Stimulated activated CD8-positive, alpha-beta memory T cell treated with anti-CD3 and anti-CD28 coated beads, Interleukin-12 subunit alpha, Interleukin-12 subunit beta, amount 100 ng/mL, for 1 hour (primary cell): Measurements from ENCODE around the gene DOCK1.
"Not testable (repeated sequence)": the region's sequence is repeated elsewhere in the genome, so short reads cannot be mapped to it uniquely, and the experiment has no call there.

Experiments
- DNase-seq: peaks from one replicate; pipeline ENCODE4 v3.0.0-alpha.2; 2020; ENCODE audit warnings: low read depth

DOCK1 gene

DNA sequence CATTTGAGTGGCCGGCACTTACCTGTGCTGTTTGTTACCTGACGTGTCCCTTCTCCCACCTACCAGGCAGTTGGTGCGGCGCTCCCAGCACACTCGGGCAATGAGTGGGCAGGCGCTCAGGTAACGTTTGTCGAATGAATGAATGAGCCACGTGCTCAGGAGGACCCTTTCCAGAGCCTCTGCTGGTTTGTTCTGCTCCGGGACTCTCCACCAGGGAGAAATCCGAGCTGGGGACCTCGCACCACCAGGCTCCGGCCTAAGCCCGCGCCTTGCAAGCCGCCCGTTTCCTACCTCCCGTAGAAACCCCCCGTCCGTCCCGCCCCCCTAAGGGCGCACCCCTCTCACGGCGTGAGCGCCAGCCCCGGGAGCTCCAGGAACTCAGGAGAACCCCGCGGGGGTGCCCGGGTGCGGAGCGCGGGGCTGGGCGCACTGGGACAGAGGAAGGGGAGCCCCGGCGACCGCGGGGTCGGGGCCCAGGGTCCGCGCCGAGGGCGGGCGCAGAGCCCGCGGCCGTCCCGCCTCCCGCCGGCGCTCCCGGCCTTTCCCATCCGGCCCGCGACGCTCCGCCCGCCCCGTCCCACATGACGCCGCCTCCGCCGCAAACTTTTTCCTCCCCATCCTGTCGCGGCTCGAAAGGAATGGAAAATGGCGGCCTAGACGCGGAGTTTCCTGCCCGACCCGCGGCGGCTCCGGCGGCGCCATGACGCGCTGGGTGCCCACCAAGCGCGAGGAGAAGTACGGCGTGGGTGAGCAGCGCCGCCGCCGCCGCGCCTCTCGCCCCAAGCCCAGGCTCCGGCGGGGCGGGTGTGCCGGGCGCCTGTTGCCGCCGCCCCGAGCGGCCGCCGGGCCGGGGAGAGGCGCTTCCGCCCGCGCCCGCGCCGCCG lies at the start of gene DOCK1:
Gene DOCK1 (plus strand): TSS at position 611 of the 884 bp plus-strand sequence. CDS start 90 bp downstream, at position 701.
- no peak for DNase-seq

DNA sequence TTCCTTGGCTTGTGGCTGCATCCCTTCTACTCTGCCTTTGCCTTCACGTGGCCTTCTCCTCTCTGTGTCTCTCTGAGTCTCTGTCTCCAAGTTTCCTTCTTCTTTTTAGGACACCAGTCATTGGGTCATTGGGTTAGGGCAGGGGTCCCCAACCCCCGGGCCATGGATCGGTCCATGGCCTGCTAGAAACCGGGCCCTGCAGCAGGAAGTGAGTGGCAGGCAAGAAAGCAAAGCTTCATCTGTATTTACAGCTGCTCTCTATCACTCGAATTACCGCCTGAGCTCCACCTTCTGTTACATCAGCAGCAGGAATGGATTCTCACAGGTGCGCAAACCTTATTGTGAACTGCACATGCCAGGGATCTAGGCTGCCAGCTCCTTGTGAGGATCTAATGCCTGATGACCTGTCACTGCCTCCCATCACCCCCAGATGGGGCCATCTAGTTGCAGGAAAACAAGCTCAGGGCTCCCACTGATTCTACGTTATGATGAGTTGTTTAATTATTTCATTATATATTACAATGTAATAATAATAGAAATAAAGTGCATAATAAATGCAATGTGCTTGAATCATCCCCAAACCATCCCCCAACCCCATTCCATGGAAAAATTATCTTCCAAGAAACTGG lies 47.9 kb upstream of the DOCK1 start:
- DNase-seq = no peak

DNA sequence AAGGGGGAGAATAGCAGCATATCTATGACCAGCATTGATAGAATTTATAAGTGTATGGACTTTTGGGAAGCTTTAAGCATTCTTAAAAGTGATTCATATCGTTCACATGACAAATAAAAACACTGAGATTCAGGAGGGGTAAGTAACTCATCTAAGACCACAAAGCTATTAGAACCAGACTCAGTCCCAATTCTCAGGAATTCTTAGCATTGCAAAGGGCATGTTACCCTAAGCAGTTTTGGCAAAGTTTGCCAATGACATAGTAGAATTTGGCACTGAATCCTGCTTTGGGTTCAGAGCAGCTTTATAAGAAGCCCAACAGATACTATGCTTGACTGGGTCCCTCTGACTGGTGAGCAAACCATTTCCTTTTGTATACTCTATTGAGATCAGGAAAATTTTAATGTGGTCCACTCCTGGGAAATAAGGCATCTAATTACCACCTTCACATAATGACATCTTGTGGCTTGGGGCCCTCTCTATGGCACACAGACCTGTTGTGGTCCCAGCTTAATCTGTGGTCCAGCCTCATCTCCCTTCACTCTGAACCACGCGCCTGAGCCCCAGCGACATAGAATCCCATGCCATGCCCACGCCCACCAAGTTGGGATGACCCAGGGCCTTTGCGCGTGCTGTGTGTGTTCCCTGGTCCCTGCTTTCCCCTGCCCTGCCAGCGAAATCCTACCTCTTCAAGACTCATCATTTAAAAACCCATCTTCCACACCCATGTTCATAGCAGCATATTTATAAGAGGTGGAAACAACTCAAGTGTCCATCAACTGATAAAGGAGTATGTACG lies 37.5 kb upstream of the DOCK1 start:
- DNase-seq = no peak

DNA sequence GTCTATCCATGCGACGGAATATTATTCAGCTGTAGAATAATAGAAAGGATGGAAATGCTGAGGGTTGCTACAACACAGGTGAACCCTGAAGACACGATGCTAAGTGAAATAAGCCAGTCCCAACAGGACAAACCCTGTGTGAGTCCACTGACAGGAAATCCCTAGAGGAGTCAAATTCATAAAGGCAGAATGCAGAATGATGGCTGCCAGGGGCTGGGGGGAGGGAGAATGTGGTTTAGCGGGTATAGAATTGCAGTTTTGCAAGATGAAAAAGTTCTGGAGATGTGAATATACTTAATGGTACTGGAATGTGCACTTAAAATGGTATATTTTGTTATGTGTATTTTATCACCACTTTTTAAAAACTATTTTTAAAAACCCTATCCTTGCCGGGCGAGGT lies 36.9 kb upstream of the DOCK1 start:
- no peak for DNase-seq

DNA sequence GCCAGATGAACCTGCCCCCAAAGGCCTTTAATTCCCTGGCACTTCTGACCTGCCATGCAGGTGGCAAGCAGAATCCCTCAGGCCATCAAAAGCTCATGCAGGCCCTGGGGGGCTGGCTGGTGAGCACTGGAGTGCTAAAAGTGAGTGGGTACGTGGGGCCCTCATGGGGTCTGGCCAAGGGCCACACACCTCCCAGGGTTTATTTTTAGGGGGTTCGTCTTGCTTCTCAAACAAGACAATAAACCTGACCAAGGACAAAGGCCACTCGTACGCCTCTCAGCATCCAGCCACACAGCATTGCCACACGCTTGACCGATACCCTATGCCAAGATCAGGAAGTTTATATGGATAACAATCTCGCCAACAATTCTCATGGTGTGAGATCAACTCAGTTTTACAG lies 33.1 kb upstream of the DOCK1 start:
- no peak for DNase-seq

DNA sequence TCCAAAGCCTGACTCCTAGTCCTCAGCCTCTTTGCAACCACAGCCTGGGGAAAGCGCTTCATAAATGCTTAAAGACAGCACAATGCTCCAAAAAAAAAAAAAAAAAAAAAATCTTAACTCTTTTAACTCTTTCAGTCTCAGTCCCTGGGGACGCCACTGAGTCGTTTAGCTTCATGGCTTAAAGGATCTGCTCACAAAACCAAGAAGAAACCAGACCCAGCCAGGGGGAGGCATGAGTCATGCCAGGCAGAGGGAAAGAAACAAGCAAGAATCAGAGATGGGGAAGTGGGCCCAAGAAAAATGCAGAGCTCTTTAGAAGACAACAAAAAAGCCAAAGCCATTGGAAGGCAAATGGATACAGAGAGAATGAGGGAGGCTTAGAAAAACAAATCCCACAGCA lies 32.5 kb upstream of the DOCK1 start:
- DNase-seq = no peak

DNA sequence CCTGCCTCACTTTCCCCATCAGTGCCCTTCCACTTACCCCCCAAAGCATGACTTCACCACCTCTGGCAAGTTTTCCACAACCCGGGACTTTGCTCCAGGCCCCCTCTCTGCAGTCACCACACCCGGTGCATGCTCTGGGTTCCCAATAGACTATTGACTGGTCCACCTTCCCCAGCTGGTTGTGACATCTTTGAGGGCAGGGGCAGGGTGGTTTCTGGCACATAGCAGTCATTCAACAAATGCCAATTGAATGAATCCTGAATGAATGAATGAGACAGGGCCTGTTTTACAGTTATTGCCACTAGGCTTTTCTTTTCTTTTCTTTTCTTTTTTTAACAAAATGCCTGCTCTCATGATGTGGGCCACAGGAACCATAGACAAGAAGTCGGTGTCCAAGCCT lies 28.8 kb upstream of the DOCK1 start:
- no peak for DNase-seq

DNA sequence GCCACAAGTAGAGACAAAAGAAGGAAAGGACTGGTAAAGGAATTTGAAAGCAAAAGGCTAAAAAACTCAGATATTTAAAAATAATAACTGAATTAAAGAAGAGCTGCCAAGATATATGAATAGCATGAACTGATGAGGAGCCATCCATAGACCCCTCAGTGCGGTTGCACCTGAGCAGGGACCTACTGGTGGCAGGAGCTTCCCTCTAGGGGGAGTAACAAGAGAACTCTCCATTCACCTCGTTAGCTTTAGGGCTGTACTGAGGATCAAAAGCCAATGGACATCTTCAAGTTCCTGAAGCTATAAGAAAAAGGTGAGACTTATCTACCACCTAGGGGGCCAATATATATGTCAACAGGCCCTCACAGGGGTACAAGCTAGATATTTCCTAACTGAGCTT lies 27.8 kb upstream of the DOCK1 start:
- DNase-seq = no peak

DNA sequence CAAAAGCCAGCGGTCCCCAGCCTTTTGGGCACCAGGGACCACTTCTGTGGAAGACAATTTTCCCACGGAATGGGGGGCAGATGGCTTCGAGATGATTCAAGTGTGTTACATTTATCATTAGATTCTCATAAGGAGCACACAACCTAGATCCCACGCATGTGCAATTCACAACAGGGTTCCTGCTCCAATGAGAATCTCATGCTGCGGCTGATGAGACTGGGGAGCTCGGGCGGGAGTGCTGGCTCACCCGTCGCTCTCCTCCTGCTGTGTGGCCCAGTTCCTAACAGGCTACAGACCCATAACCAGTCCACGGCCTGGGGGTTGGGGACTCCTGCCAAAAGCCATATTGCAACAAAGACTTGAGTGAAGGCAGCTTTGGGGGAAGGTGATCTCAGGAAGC lies 26.6 kb upstream of the DOCK1 start:
- no peak for DNase-seq

DNA sequence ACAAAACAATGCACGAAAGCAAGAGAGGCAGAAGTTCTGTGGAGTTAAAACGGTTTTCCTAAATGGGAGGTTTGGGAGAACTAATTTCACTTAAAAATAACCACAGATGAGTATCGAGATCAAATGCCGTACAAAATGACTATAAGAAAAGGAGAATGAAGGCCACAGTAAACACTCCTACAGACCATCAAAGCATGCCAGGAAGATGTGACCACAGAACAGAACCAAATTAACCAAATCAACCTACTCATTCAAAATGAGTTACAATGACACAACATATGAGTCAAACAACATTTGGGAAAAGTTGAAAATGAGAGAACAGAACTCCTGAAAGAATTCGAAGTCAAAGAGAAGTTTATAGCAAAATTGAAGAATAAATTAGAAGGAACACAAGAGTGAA lies 24.3 kb upstream of the DOCK1 start:
- no peak for DNase-seq

DNA sequence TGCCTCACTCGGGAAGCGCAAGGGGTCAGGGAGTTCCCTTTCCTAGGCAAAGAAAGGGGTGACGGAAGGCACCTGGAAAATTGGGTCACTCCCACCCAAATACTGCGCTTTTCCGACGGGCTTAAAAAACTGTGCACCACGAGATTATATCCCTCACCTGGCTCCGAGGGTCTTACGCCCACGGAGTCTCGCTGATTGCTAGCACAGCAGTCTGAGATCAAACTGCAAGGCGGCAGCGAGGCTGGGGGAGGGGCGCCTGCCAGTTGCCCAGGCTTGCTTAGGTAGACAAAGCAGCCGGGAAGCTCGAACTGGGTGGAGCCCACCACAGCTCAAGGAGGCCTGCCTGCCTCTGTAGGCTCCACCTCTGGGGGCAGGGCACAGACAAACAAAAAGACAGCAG lies 23.2 kb upstream of the DOCK1 start:
- DNase-seq = not testable (repeated sequence)

DNA sequence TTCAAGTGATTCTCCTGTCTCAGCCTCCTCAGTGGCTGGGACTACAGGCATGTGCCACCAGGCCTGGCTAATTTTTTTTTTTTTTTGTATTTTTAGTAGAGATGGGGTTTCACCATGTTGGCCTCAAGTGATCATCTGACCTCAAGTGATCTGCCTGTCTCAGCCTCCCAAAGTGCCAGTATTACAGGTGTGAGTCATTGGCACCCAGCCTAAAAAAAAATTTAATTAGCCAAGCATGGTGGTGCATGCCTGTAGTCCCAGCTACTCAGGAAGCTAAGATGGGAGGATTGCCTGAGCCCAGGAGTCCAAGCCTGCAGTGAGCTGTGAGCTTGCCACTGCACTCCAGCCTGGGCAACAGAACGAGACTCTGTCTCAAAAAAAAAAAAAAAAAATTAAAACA lies 16.8 kb upstream of the DOCK1 start:
- DNase-seq = not testable (repeated sequence)

DNA sequence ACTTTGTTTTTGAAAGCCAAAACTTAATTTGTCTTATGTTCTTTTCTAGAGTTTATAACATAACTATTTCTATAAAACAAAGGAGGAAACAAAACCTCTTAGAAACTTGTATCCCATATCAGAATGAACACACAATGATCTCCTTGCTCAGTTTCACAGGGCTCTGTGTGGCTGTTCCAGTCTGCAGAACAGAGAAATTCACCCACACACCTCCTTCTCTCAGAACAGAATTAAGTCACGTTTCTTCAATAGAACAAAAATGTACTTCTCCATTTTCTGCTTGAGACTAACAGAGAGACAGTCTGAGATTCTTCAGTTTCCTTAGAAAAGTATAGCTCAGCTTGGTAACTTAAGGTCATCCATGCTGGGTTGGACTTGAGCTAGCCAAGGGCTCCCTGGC lies 15.8 kb upstream of the DOCK1 start:
- DNase-seq = no peak

DNA sequence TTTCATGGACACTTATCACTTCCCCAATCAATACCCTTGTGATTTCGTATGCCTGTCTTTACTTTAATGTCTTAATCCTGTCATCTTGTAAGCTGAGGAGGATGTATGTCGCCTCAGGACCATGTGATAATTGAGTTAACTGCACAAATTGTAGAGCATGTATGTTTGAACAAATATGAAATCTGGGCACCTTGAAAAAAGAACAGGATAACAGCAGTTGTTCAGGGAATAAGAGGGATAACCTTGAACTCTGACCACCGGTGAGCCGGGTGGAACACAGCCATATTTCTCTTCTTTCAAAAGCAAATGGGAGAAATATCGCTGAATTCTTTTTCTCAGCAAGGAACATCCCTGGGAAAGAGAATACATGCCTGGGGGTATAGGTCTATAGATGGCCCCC lies 14.4 kb upstream of the DOCK1 start:
- DNase-seq = not testable (repeated sequence)

DNA sequence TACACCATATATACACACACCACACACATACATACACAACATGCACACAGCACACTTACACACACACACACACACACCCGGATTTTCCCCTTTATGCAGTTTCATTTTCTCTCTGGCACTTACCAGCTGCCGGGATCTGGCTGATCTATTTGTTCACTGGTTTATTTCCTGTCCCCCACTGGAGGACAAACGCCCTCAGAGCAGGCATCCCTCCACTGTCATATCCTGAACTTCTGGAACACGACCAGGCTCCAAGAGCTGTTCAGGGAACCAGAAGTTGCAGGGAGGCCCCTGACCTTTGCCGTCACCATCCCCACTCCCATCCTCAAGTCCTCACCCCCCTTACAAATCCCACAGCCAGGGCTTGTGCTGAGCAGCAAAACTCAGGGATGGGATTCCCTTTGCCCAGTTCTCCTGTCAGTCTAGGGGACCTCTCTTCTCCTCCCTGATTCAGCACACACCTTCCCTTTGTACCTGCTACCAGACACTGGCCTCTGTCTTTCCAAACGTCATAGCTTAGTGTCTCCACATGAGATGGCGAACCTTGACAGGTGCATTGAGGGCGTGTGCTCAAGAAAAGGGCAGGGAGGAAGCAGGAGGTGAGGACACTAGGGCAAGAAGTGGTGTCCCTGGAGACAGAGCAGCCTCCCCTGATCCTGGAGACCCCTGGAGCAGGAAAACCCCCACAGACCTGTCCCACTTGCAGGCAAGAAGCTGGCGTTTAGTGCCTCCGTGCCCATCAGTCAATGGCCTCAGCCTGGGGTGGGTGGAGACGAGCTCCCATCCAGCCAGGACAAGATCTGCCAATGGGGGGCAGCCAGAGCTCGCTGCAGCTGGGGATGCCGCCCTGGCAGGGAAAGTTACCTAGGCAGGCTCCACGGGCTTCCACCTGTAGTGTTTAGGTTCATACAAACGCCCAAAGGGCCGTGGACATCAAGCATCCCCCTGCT lies 12.7 kb upstream of the DOCK1 start:
- DNase-seq = no peak

DNA sequence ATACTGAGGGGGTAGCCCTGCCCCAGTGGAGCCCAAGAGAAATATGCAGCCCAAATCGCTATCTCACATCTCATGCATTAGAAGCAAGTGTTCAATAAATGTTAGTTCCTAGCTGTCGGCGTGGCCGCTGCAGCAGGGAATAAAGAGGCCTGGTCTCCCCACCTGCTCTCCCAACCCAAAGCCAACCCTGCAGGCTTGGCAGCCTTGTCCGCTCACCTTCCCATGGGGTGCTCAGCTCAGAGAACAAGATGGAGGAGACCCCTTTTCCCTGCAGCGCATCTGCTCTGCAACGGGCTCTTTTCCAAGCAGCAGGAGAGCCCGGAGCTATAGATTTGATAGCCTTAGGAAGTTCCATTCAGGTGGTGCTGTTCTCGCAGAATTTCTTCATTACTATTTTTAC lies 12.0 kb upstream of the DOCK1 start:
- DNase-seq = no peak

DNA sequence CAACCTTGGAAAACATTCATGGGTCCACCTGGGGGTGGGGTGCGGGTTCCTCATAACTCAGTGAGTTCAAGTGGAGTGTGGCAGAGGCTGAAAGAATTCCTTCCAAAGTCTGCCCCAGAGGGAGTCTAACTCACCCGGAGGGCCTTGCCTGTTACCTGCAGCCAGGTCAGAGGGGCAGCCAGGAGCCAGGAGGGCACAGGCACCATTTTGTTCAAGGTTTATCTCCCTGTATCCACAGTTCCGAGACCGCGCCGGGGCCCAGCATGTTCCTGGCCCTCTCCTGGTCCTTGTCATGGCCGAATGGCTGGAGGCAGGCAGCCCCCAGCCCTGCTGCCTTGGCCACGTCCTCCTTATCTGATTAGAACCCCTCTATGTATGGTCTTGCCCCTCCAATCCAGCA lies 11.4 kb upstream of the DOCK1 start:
- DNase-seq = no peak

DNA sequence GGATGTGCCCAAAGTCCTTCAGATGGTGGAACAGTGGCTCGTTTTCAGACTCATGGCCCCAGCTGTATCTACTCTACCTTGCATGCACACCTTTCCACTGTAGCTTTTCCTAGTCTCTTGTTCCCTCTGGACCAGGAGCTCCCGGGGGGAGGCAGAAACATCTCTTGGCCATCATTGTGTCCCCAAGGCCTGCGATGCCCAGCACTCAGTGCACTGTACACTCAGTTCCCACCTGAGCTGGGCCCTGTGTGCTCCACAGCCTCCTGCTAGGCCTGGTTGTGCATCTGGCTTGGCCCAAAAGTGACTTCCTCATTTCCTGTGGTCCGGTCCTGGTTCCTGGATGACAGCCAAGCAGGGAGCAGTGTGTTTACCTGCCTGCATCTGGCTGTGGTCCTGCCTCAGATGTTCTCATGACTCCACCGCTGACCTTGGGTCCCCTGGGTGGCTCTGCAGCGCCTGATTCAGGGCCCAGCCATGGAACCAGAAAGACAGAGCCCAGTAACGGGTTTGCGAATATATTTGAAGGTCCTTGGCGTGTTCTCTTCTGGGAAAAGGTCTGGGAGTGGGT lies 9.9 kb upstream of the DOCK1 start:
- DNase-seq = no peak

DNA sequence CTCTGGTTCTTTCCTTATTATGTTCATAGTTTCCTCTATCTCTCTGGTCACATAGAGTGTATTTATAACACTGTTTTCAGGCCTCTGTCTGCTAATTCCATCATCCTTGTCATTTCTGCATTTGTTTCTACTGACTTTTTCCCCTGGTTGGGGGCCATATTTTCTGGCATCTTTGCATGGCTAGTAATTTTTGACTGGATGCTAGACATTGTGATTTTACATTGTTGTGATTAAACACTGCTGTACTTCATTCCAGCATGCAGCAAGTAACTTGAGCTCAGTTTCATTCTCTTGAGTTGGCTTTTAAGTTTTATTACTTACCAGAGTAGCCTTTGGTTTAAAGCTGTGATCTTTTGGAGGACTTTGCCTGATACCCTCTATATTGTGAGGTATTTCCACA lies 6.8 kb upstream of the DOCK1 start:
- no peak for DNase-seq

DNA sequence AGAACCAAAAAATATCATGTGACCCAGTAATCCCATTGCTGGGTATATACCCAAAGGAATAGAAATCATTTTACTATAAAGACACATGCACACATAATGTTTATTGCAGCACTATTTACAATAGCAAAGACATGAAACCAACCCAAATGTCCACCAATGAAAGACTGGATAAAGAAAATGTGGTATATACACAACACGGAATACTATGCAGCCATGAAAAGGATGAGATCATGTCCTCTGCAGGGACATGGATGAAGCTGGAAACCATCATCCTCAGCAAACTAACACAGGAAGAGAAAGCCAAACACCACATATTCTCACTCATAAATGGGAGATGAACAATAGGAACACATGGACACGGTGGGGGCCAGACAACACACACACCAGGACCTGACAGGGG lies 5.7 kb upstream of the DOCK1 start:
- not testable (repeated sequence) for DNase-seq

DNA sequence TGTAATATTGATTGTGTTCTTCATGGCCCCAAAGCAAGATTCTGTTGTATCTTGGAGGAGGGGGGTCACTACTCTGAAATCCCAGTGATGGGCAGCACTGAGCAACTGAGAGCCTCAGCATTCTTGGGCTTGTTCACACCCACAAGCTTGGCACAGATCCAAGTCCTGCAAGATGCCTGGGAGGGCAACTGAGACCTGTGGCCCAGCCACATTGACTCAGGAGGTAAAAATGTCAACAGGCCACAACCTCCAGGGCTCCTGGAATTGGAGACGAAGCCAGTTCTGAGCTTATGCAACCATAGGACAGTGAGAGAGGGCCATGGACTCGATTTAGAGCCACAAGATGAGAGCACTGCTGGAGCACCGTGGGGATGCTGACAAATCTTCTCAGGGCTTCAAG lies 3.1 kb upstream of the DOCK1 start:
- no peak for DNase-seq
